Gastroesophageal sphincter (tissue), 3 donors: ENCODE data around the gene CTSW.

ENCODE experiments used
- POLR2A ChIP-seq, 2 donors: fragments of 450-650 bp; IDR thresholded peaks; one replicate each; pipeline ENCODE4 v1.6.1; 2017; ENCODE audit warnings: antibody characterized with exemption in 2 of 2, mild to moderate bottlenecking in 2 of 2, moderate library complexity in 1 of 2
- TF ChIP-seq, protein P1 (sequence below), 4 experiments: fragments of 200-600 bp in 2 of 4; fragments of 450-650 bp in 2 of 4; sonication (generic) in 1 of 4; IDR thresholded peaks; one replicate each; pipeline ENCODE4 v1.5.1; 2017 to 2019; ENCODE audit warnings: antibody characterized with exemption in 4 of 4, mild to moderate bottlenecking in 2 of 4, moderate library complexity in 2 of 4

DNA sequence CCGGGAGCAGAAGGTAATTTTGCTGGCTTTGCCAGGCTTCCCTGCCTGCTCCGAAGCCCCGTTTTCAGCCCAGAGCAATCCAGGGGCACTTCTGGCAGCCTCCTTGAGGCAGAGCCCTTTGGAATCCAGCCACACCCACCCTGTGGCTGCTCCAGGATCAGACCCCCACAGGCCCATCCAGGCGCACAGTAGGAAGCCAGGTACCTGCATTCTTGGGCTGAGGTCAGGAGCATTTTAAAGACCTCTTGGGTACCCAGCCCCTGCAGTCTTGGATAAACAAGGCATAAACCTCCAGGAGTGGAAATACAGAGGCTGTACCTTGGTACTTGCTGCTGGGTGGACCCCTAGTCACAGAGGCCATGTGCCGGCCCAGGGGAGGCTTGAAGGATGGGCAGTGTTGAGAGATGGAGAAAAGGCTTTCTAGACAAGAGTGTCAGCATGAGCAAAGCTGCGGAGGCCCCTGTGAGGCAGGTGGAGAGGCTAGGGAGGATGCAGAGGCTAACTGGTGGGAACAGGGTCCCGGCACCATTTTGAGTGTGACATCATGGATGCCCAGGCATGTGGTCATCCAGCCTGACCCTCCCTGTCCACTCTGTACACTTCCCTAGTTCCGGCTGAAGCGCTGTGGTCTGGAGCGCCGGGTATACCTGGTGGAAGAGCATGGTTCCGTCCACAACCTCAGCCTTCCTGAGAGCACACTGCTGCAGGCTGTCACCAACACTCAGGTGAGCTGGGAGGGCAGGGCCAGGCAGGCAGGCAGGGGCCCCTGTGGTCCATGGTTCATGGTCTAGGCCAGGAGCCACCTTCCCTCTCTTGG, 15.5 kb upstream of the CTSW start:
- TF ChIP-seq, protein P1, sequence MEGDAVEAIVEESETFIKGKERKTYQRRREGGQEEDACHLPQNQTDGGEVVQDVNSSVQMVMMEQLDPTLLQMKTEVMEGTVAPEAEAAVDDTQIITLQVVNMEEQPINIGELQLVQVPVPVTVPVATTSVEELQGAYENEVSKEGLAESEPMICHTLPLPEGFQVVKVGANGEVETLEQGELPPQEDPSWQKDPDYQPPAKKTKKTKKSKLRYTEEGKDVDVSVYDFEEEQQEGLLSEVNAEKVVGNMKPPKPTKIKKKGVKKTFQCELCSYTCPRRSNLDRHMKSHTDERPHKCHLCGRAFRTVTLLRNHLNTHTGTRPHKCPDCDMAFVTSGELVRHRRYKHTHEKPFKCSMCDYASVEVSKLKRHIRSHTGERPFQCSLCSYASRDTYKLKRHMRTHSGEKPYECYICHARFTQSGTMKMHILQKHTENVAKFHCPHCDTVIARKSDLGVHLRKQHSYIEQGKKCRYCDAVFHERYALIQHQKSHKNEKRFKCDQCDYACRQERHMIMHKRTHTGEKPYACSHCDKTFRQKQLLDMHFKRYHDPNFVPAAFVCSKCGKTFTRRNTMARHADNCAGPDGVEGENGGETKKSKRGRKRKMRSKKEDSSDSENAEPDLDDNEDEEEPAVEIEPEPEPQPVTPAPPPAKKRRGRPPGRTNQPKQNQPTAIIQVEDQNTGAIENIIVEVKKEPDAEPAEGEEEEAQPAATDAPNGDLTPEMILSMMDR (IDR thresholded peaks at IDR 0.05) = no peak
- no peak for TF ChIP-seq POLR2A (IDR thresholded peaks at IDR 0.05)
